ENCODE results near the gene SEC24C. TPM values are rescaled to one million over a fixed set of nuclear protein-coding genes. Genes with fewer than 3 reads are reported as not detected.

The SEC24C gene
- polyA plus RNA-seq, 3 donors from 2014 or later: 15.5 to 77.7 (median 21.3) TPM

DNA sequence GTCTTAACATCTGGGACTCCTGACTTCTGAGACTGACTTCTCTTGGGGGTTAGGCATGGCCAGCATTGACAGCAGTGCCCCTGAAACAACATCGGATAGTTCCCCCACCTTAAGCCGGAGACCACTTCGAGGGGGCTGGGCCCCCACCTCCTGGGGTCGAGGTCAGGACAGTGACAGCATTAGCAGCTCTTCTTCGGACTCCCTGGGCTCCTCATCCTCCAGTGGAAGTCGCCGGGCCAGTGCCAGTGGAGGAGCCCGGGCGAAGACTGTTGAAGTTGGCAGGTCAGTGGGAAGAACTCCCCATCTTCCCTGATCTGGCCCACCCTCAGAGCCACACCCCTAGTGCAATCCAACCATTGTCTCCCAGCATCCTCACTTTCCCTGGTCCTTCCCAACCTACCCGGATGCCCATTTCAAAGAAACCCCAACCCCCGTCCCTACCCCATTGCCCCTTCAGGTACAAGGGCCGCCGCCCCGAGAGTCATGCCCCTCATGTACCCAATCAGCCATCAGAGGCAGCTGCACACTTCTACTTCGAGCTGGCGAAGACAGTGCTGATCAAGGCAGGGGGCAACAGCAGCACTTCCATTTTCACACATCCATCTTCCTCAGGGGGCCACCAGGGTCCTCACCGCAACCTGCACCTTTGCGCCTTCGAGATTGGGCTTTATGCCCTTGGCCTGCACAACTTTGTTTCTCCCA, 53.3 kb downstream of the SEC24C start:
- Mint-ChIP-seq H3K27ac (peak overlapping the region in 2 of 6 donors; percentile 53 to 64), H3K27me3 (ENCODE audit: low read depth in 3 of 3) (peaks cover 3 to 7% (median 4%) of the 10 kb centered on the region in 3 donors), H3K9me3 (no peaks in the 10 kb centered on the region), H3K4me3 (no peak overlapping the region), H3K4me1 (no peaks in the 10 kb centered on the region), H3K36me3 (peaks cover 5 to 41% (median 29%) of the 10 kb centered on the region in 3 donors)
- no peak for DNase-seq

GRCh38 chr10:73798087-73798486, 53.9 kb downstream of the SEC24C start:
- no peaks in the 10 kb centered on the region for H3K4me1 Mint-ChIP-seq
- H3K4me3 Mint-ChIP-seq: no peak overlapping the region
- peaks cover 8 to 43% (median 30%) of the 10 kb centered on the region in 3 donors for H3K36me3 Mint-ChIP-seq
- H3K9me3 Mint-ChIP-seq: no peaks in the 10 kb centered on the region
- no peak for DNase-seq
- H3K27ac Mint-ChIP-seq: peak overlapping the region in 2 of 6 donors; percentile 40 to 64
- peaks cover 3 to 7% (median 4%) of the 10 kb centered on the region in 3 donors for H3K27me3 Mint-ChIP-seq (ENCODE audit: low read depth in 3 of 3)

- no peak for DNase-seq
- Mint-ChIP-seq H3K4me3 (no peak overlapping the region), H3K36me3 (peaks cover 11 to 46% (median 23%) of the 10 kb centered on the region in 3 donors), H3K27me3 (ENCODE audit: low read depth in 3 of 3) (peaks cover 4 to 7% (median 7%) of the 10 kb centered on the region in 3 donors), H3K4me1 (peaks cover 0 to 5% of the 10 kb centered on the region in 2 donors), H3K27ac (peak overlapping the region in 3 of 6 donors; percentile 24 to 60 (median 56)), H3K9me3 (no peaks in the 10 kb centered on the region)
These were observed 54.9 kb downstream of the SEC24C start for GRCh38 chr10:73798927-73799560.

DNA sequence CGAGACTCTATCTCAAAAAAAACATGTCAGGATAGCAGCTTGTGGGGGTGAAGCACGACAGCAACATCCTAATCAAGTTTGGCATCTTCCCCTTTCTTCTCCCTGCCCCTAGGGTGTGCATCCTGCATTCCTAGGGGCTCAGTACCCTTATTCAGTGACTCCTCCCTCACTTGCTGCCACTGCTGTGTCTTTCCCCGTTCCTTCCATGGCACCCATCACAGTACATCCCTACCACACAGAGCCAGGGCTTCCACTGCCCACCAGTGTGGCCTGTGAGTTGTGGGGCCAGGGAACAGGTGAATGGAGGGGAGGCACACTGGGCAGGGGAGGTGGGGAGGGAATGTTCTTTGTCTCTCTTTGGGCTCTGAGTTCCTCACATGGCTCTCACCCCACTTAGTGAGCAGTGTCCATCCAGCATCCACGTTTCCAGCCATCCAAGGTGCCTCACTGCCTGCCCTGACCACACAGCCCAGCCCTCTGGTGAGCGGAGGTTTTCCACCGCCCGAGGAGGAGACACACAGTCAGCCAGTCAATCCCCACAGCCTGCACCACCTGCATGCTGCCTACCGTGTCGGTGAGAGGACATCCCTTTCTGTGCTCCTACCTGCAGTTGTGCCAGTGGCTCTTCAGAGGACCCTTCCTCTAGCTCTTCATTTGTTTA, 55.9 kb downstream of the SEC24C start:
- Mint-ChIP-seq H3K27ac (peak overlapping the region in 2 of 6 donors; percentile 22 to 74), H3K4me3 (no peak overlapping the region)
- DNase-seq: no peak

GRCh38 chr10:73800560-73801252, 56.5 kb downstream of the SEC24C start:
- H3K27ac Mint-ChIP-seq: peak overlapping the region in 1 of 6 donors; percentile 20
- no peak for DNase-seq
- H3K4me3 Mint-ChIP-seq: no peak overlapping the region
- peaks cover 4 to 7% (median 6%) of the 10 kb centered on the region in 3 donors for H3K27me3 Mint-ChIP-seq (ENCODE audit: low read depth in 3 of 3)
- H3K4me1 Mint-ChIP-seq: peaks cover 0 to 7% of the 10 kb centered on the region in 2 donors
- no peaks in the 10 kb centered on the region for H3K9me3 Mint-ChIP-seq
- peaks cover 11 to 38% (median 13%) of the 10 kb centered on the region in 3 donors for H3K36me3 Mint-ChIP-seq

More for the DNA sequence above, 55.9 kb downstream of the SEC24C start:
- peaks cover 11 to 39% (median 17%) of the 10 kb centered on the region in 3 donors for H3K36me3 Mint-ChIP-seq
- H3K4me1 Mint-ChIP-seq: peaks cover 0 to 5% of the 10 kb centered on the region in 2 donors
- H3K9me3 Mint-ChIP-seq: no peaks in the 10 kb centered on the region
- peaks cover 4 to 7% (median 6%) of the 10 kb centered on the region in 3 donors for H3K27me3 Mint-ChIP-seq (ENCODE audit: low read depth in 3 of 3)

GRCh38 chr10:73801253-73801590, 57.0 kb downstream of the SEC24C start:
- DNase-seq: no peak
- H3K9me3 Mint-ChIP-seq: no peaks in the 10 kb centered on the region
- peaks cover under 1 to 12% of the 10 kb centered on the region in 2 donors for H3K4me1 Mint-ChIP-seq
- peaks cover 4 to 7% (median 6%) of the 10 kb centered on the region in 3 donors for H3K27me3 Mint-ChIP-seq (ENCODE audit: low read depth in 3 of 3)
- peaks cover 17 to 42% (median 18%) of the 10 kb centered on the region in 3 donors for H3K36me3 Mint-ChIP-seq
- H3K4me3 Mint-ChIP-seq: no peak overlapping the region
- peak overlapping the region in 1 of 6 donors; percentile 20 for H3K27ac Mint-ChIP-seq

DNA sequence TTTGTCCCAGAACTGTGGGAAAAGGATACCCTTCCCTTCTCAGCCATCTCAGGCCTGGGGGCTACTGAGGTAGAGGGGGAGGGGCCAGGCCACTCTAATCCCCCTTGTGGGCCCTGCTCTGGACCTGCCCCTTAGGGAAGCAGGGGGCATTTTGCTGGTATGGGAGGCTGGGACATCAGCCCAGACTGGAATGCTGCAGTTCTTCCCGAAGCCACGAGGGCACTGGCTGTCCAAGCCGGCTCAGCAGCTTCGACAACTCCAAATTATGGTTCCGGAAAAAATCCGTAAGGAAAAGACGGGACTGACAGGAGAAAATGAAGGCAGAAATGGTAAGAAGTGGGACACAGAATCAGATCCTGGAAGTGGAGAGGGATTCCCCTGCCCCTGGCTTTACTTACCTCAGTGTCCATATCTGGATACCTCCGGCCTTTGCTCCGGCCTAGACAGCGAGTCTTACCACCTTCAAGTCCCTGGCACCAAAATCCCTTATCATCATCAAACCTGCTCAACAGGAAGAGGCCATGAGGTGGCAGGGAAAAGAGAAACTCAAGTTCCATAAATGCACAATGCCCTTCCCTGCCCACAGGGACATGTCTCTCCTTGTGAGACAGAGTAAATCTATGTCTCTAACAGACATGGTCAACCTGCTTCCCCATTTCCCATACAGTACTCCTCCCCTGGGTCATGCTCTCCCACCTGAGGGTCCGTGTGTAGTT, 58.3 kb downstream of the SEC24C start:
- no peak for DNase-seq
- peak overlapping the region in 2 of 6 donors; percentile 37 to 43 for H3K27ac Mint-ChIP-seq

DNA sequence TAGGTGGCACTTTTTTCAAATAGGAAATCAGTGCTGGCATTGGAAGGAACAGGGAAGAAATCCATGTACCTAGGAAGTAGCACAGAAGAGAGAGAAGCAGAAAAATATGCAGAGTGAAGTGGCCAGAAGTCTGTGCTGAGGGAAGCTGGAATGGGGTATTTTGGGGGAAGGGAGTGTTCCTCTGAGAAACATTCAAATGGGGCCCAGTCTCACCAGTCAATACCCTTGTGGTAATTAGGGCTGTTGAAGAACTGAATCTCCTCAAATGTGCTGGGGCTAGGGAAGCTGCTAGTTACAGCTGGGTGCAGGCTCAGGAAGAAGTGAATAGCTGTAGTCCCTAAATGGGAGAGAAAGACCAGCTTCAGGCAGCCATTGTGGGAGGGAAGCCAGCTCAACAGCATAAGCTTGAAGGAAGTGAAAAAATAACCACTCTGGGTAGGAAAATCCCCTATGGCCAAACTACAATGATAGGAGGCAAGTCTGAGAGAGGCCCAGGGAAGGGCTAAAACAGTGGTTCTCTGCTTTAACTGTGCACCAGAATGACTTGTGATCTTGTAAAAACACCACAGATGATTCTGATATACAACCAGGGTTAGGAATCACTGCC, 59.6 kb downstream of the SEC24C start:
- peaks cover 0 to 7% (median 7%) of the 10 kb centered on the region in 3 donors for H3K27me3 Mint-ChIP-seq (ENCODE audit: low read depth in 3 of 3)
- peak overlapping the region in 5 of 6 donors; percentile 9 to 57 (median 35) for H3K27ac Mint-ChIP-seq
- H3K4me1 Mint-ChIP-seq: peaks cover 11 to 33% of the 10 kb centered on the region in 2 donors
- H3K4me3 Mint-ChIP-seq: no peak overlapping the region
- H3K9me3 Mint-ChIP-seq: no peaks in the 10 kb centered on the region
- no peak for DNase-seq
- peaks cover 19 to 46% (median 26%) of the 10 kb centered on the region in 3 donors for H3K36me3 Mint-ChIP-seq

More for the DNA sequence above, 58.3 kb downstream of the SEC24C start:
- Mint-ChIP-seq H3K4me3 (no peak overlapping the region), H3K36me3 (peaks cover 24 to 49% (median 26%) of the 10 kb centered on the region in 3 donors), H3K27me3 (ENCODE audit: low read depth in 3 of 3) (peaks cover 4 to 7% (median 7%) of the 10 kb centered on the region in 3 donors), H3K9me3 (no peaks in the 10 kb centered on the region), H3K4me1 (peaks cover 8 to 24% of the 10 kb centered on the region in 2 donors)

DNA sequence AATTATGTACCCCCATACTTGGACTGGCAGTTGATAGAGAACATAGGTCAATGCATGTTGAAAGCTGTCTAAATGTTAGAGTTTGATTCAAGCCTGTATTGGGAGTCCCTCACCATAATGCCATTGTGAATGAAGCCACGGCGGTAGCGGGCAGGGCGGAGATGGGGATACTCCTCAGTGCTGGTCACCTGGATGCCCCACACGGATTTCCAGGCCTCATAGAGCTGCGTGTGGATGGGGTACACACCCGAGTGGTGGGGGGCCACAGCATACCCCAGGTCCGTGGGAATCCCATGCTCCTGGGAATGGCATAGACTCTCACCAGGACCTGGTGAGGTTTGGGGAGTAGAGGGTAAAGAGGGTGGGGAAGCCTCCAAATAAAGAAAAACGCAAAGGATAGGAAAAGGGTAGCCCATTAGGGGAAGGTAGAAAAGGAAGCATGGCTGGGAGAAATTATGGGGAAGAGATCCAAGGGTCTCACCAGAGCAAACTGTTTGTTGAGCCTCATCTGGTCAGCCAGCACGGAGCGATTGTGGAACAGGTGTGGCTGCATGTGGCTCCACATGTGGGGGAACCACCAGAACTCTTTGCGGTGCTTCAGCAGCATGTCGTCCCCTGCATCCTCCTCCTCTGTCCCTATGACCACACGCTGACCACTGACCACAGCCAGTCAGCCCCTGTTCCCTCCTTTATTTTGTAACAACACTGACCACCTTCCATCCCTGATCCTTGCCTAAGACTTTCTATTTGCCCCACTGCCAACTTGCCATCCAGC, 62.2 kb downstream of the SEC24C start:
- peak overlapping the region in 2 of 6 donors; percentile 27 to 33 for H3K27ac Mint-ChIP-seq
- peaks cover 26 to 53% of the 10 kb centered on the region in 2 donors for H3K4me1 Mint-ChIP-seq
- no peak overlapping the region for H3K4me3 Mint-ChIP-seq
- no peaks in the 10 kb centered on the region for H3K9me3 Mint-ChIP-seq
- peaks cover 19 to 50% (median 31%) of the 10 kb centered on the region in 3 donors for H3K36me3 Mint-ChIP-seq
- H3K27me3 Mint-ChIP-seq (ENCODE audit: low read depth in 3 of 3): peaks cover 3 to 12% (median 3%) of the 10 kb centered on the region in 3 donors
- DNase-seq: no peak

- peak overlapping the region in 1 of 6 donors; percentile 31 for H3K27ac Mint-ChIP-seq
- H3K4me3 Mint-ChIP-seq: no peak overlapping the region
- H3K36me3 Mint-ChIP-seq: peaks cover 19 to 43% (median 31%) of the 10 kb centered on the region in 3 donors
- no peak for DNase-seq
- H3K27me3 Mint-ChIP-seq (ENCODE audit: low read depth in 3 of 3): peaks cover 3 to 17% (median 8%) of the 10 kb centered on the region in 3 donors
- peaks cover 26 to 55% of the 10 kb centered on the region in 2 donors for H3K4me1 Mint-ChIP-seq
- H3K9me3 Mint-ChIP-seq: no peaks in the 10 kb centered on the region
These were observed 63.3 kb downstream of the SEC24C start for GRCh38 chr10:73807471-73807870.

GRCh38 chr10:73808021-73808815, 64.0 kb downstream of the SEC24C start:
- H3K36me3 Mint-ChIP-seq: peaks cover 15 to 38% (median 25%) of the 10 kb centered on the region in 3 donors

More at GRCh38 chr10:73808021-73808815, 64.0 kb downstream of the SEC24C start:
- peak overlapping the region in 3 of 6 donors; percentile 48 to 64 (median 54) for H3K27ac Mint-ChIP-seq
- H3K27me3 Mint-ChIP-seq (ENCODE audit: low read depth in 3 of 3): peaks cover 3 to 24% (median 8%) of the 10 kb centered on the region in 3 donors
- H3K4me3 Mint-ChIP-seq: no peak overlapping the region
- no peak for DNase-seq
- H3K4me1 Mint-ChIP-seq: peaks cover 27 to 58% of the 10 kb centered on the region in 2 donors
- no peaks in the 10 kb centered on the region for H3K9me3 Mint-ChIP-seq
